ENCODE results near the gene FKBP4. TPM values are rescaled to one million over a fixed set of nuclear protein-coding genes. Genes with fewer than 3 reads are reported as not detected.

The FKBP4 gene
- total RNA-seq, 2 donors from 2014 or later, result 55.2 to 87.0 TPM

DNA sequence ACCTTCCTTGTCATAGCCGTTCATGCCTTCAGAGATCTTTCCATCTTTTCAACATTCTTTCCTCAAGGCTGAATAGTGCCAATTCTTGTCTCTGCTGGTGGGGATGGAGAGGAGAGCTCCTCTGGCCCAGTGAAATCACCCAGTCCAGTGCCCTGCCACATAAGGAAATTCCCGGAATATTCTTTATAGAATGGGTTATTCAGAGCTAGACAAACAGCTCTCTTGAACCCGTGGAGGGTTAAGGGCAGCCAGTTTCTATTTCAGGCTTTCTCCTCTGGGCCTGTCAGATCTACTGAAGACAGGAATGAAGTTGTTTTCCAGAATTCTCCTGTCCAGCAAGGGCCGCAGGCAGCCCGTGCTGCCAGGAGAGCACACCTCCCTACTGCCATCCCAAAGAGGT is 48.2 kb downstream of the FKBP4 start:
- 84% methylated on average over 5 of the region's 5 CpGs for WGBS
- no peak for DNase-seq (ENCODE audit: low spot score)
- Histone ChIP-seq H3K36me3 (no peaks in the 10 kb centered on the region), H3K4me1 (replicated peaks) (no peaks in the 10 kb centered on the region), H3K9me3 (no peaks in the 10 kb centered on the region), H3K4me3 (no peak overlapping the region), H3K27me3 (replicated peaks; ENCODE audit: insufficient read depth) (no peaks in the 10 kb centered on the region), H3K27ac (no peak overlapping the region)
- intact Hi-C loops (cut with DNase I), result no loop called here
- no peak for TF ChIP-seq POLR2A (IDR thresholded peaks at IDR 0.05)
- TF ChIP-seq, protein P1, sequence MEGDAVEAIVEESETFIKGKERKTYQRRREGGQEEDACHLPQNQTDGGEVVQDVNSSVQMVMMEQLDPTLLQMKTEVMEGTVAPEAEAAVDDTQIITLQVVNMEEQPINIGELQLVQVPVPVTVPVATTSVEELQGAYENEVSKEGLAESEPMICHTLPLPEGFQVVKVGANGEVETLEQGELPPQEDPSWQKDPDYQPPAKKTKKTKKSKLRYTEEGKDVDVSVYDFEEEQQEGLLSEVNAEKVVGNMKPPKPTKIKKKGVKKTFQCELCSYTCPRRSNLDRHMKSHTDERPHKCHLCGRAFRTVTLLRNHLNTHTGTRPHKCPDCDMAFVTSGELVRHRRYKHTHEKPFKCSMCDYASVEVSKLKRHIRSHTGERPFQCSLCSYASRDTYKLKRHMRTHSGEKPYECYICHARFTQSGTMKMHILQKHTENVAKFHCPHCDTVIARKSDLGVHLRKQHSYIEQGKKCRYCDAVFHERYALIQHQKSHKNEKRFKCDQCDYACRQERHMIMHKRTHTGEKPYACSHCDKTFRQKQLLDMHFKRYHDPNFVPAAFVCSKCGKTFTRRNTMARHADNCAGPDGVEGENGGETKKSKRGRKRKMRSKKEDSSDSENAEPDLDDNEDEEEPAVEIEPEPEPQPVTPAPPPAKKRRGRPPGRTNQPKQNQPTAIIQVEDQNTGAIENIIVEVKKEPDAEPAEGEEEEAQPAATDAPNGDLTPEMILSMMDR (IDR thresholded peaks at IDR 0.05), result no peak
- TF ChIP-seq POLR2AphosphoS5 (IDR thresholded peaks at IDR 0.05), result no peak

DNA sequence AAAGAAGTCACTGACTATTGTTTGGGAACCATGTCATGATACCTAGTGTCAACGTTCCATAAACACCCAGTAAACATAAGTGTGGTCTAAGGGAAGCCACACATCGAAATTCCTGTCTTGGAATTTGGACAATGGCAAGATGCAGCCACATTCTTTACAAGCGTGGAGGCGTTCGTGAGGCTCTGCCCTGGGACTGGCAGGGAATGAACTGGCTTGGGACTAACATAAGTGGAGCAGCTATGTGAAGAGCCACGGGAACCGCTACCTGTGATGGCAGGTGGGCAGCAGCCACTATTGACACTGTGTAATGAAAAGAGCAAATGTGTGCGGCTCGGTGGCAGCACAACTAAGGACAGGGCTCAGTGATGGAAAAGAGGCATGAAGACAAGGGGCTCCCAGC is 50.0 kb downstream of the FKBP4 start:
- H3K9me3 ChIP-seq, result no peaks in the 10 kb centered on the region
- intact Hi-C loops (cut with DNase I), result no loop called here
- WGBS, result 71% methylated on average over 9 of the region's 9 CpGs
- H3K36me3 ChIP-seq, result no peaks in the 10 kb centered on the region
- H3K4me1 ChIP-seq (replicated peaks), result no peaks in the 10 kb centered on the region
- H3K4me3 ChIP-seq, result no peak overlapping the region
- no peak overlapping the region for H3K27ac ChIP-seq
- TF ChIP-seq POLR2AphosphoS5 (IDR thresholded peaks at IDR 0.05) (no peak), POLR2A (IDR thresholded peaks at IDR 0.05) (no peak)
- TF ChIP-seq, protein P1 (IDR thresholded peaks at IDR 0.05), result no peak
- H3K27me3 ChIP-seq (replicated peaks; ENCODE audit: insufficient read depth), result no peaks in the 10 kb centered on the region
- DNase-seq (ENCODE audit: low spot score), result no peak

- Histone ChIP-seq H3K27me3 (replicated peaks; ENCODE audit: insufficient read depth) (no peaks in the 10 kb centered on the region), H3K36me3 (no peaks in the 10 kb centered on the region), H3K9me3 (no peaks in the 10 kb centered on the region), H3K4me3 (no peak overlapping the region), H3K27ac (no peak overlapping the region), H3K4me1 (replicated peaks) (no peaks in the 10 kb centered on the region)
- DNase-seq (ENCODE audit: low spot score), result no peak
- WGBS, result 34% methylated on average over 6 of the region's 6 CpGs
- no peak for TF ChIP-seq POLR2AphosphoS5 (IDR thresholded peaks at IDR 0.05)
- TF ChIP-seq, protein P1 (IDR thresholded peaks at IDR 0.05), result no peak
- no peak for TF ChIP-seq POLR2A (IDR thresholded peaks at IDR 0.05)
- intact Hi-C loops (cut with DNase I), result no loop called here
These were observed 50.5 kb downstream of the FKBP4 start for GRCh38 chr12:2845280-2845679.

DNA sequence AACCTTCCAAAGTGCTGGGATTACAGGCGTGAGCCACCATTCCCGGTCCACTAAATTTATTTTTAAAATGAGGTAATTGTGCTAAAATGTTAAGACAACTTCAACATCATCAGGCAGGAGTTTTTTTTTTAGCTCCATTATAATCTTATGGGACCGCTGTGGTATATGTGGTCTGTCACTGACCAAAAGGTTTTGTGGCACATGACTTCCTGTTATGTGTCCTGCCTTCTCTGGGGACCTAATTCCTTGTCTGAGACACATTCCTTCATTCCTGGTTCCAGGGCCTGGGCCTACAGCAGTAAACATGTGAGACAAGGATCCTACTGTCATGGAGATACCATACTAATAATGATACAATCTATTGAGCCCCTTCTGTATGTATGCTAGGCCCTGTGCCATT is 57.2 kb downstream of the FKBP4 start:
- intact Hi-C loops (cut with DNase I), result loop anchor here (5.0 to 10.0 kb wide), 2 partner anchors 93 to 180 kb away; no protein-coding TSS in a partner anchor
- Histone ChIP-seq H3K4me3 (no peak overlapping the region), H3K36me3 (no peaks in the 10 kb centered on the region), H3K27me3 (replicated peaks; ENCODE audit: insufficient read depth) (no peaks in the 10 kb centered on the region), H3K4me1 (replicated peaks) (no peaks in the 10 kb centered on the region), H3K27ac (no peak overlapping the region), H3K9me3 (no peaks in the 10 kb centered on the region)
- 91% methylated on average over 3 of the region's 3 CpGs for WGBS
- TF ChIP-seq POLR2AphosphoS5 (IDR thresholded peaks at IDR 0.05), result no peak
- TF ChIP-seq, protein P1 (IDR thresholded peaks at IDR 0.05), result no peak
- no peak for TF ChIP-seq POLR2A (IDR thresholded peaks at IDR 0.05)
- DNase-seq (ENCODE audit: low spot score), result no peak

DNA sequence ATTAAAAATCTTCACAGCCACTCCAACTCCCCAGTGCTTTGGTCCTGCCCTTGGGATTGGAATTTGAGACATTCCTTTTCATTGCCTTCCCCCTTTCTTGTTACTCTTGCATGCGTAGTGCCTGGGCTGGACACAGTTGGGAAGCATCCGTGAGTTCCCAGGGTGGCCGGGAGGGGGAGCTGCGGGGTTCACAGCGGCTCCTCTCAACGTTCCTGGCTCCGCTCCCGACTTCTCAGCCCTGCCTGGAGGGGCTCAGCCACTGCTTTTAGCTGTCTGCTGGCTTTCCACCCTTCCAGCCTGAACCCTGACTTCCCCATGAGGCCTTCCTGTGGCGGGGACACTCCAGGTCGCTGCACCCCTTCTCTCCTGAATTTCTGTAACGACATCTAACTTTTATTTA is 58.9 kb downstream of the FKBP4 start:
- intact Hi-C loops (cut with DNase I), result loop anchor here (5.0 to 10.0 kb wide), 2 partner anchors 91 to 179 kb away; no protein-coding TSS in a partner anchor
- WGBS, result 15% methylated on average over 11 of the region's 11 CpGs

More for the DNA sequence above, 58.9 kb downstream of the FKBP4 start:
- H3K9me3 ChIP-seq, result no peaks in the 10 kb centered on the region
- H3K27ac ChIP-seq, result no peak overlapping the region
- TF ChIP-seq POLR2AphosphoS5 (IDR thresholded peaks at IDR 0.05) (peak; percentile 15), POLR2A (IDR thresholded peaks at IDR 0.05) (no peak)
- TF ChIP-seq, protein P1 (IDR thresholded peaks at IDR 0.05), result peak; percentile 43 to 78 (median 58)
- H3K4me3 ChIP-seq, result no peak overlapping the region
- no peaks in the 10 kb centered on the region for H3K27me3 ChIP-seq (replicated peaks; ENCODE audit: insufficient read depth)
- H3K4me1 ChIP-seq (replicated peaks), result no peaks in the 10 kb centered on the region
- peak; percentile 59 for DNase-seq (ENCODE audit: low spot score)
- H3K36me3 ChIP-seq, result no peaks in the 10 kb centered on the region

Measured in prostate gland (tissue), 2 donors.